GM18498 (cell line): Measurements from ENCODE around the gene STK32C.
"Not testable (repeated sequence)": the region's sequence is repeated elsewhere in the genome, so short reads cannot be mapped to it uniquely, and the experiment has no call there.

ENCODE experiments used
- ATAC-seq: cut with Tn5 transposase; IDR thresholded peaks from one replicate; pipeline ENCODE4 v1.9.1; 2021; ENCODE audit warnings: mild to moderate bottlenecking, moderate library complexity; ENCODE audit not compliant: unreplicated experiment

Gene STK32C

GRCh38 chr10:132339276-132339675 lies 31.5 kb upstream of the STK32C start:
- no peak for ATAC-seq

GRCh38 chr10:132338876-132339275 lies 31.1 kb upstream of the STK32C start:
- no peak for ATAC-seq

GRCh38 chr10:132337854-132338253 lies 30.1 kb upstream of the STK32C start:
- not testable (repeated sequence) for ATAC-seq

GRCh38 chr10:132336919-132337407 lies 29.2 kb upstream of the STK32C start:
- no peak for ATAC-seq

GRCh38 chr10:132336064-132336746 lies 28.5 kb upstream of the STK32C start:
- no peak for ATAC-seq

GRCh38 chr10:132335189-132336063 lies 27.7 kb upstream of the STK32C start:
- ATAC-seq, result peak; percentile 31

- no peak for ATAC-seq
Measured at GRCh38 chr10:132334631-132335188, 27.0 kb upstream of the STK32C start.

GRCh38 chr10:132333386-132333785 lies 25.6 kb upstream of the STK32C start:
- no peak for ATAC-seq

GRCh38 chr10:132332433-132332754 lies 24.6 kb upstream of the STK32C start:
- ATAC-seq, result peak; percentile 53

- peak; percentile 80 for ATAC-seq
Measured at GRCh38 chr10:132331601-132332432, 24.1 kb upstream of the STK32C start, which contains the start of gene LRRC27. TSS of gene LRRC27 (plus strand) at chr10:132332193. CDS start at chr10:132333525, 1,332 bp downstream.

- ATAC-seq, result no peak
Measured at GRCh38 chr10:132330486-132330833, 22.7 kb upstream of the STK32C start.

GRCh38 chr10:132329565-132330485 lies 22.1 kb upstream of the STK32C start:
- ATAC-seq, result no peak

GRCh38 chr10:132328738-132329137 lies 21.0 kb upstream of the STK32C start:
- no peak for ATAC-seq

GRCh38 chr10:132328106-132328505 lies 20.4 kb upstream of the STK32C start:
- ATAC-seq, result no peak

- no peak for ATAC-seq
Measured at GRCh38 chr10:132326925-132327324, 19.2 kb upstream of the STK32C start.

- ATAC-seq, result no peak
Measured at GRCh38 chr10:132326344-132326889, 18.7 kb upstream of the STK32C start.

GRCh38 chr10:132324186-132324585 lies 16.4 kb upstream of the STK32C start:
- ATAC-seq, result no peak

- ATAC-seq, result no peak
Measured at GRCh38 chr10:132322586-132323048, 14.9 kb upstream of the STK32C start.

GRCh38 chr10:132321726-132322125 lies 14.0 kb upstream of the STK32C start:
- ATAC-seq, result no peak
